ENCODE results near the gene RBBP5.

RBBP5 gene

DNA sequence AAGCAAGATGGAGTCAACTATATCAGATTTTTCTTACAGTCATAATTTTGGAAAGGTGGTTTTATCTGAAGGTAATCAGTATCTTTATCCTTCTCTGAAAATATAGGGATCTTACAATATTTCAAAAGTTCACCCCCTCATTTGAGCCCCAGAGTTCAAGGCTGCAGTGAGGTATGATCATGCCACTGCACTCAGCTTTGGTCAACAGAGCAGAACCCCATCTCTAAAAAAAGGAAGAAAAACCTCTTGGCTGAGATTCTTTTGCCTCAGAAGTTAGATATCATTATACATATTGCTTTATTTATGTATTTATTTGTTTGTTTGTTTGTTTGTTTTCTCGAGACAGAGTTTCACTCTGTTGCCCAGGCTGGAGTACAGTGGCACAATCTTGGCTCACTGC lies 11.5 kb upstream of the RBBP5 start:
- DNase-seq (ENCODE audit: extremely low read depth in 1 of 2, low read depth in 1 of 2) = no peak

DNA sequence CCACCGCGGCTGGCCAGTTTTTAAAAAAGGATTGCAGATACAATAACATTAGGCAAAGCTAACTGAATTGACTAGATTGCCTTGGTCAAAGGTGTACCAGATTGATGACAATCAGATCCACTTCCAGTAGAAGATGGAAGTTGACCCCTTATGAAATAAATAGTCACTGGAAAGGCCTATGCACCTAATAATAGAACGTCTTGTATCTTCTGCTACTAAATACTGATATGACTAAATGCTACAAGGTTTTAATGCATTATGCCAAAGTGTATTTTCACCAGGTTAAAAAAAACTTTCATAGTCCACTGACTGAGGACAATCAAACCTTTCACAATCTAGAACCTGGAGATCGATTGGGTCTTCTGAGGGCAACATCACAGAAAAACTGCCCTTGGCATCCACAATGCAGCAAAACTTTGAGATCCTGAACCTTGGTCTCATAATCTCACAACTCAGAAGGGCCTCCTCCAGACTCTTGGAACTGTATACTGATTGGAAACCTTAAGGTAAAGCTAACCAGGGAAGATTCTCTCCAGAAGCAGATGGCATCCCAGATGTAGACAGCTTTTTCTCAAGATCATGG lies 7.8 kb upstream of the RBBP5 start:
- no peak for DNase-seq (ENCODE audit: extremely low read depth in 1 of 2, low read depth in 1 of 2)

DNA sequence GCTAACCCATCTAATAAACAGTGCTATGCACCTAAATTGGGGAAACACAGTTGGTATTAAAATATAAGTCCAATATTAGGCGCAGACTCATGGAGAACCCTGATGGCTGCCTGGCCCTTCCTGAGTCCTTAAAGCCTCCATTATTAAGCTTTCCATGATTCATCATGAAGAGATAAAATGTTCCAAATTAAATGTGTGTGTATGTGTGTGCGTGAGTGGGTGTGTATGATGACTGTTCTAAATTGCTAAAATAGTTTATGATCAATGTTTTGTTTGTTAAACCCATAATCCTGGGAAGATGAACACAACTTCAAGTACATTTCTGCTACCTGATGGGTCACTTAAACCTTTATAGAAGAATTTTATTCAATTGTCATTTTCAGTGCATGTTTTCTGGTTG lies 6.3 kb upstream of the RBBP5 start:
- no peak for DNase-seq (ENCODE audit: extremely low read depth in 1 of 2, low read depth in 1 of 2)

DNA sequence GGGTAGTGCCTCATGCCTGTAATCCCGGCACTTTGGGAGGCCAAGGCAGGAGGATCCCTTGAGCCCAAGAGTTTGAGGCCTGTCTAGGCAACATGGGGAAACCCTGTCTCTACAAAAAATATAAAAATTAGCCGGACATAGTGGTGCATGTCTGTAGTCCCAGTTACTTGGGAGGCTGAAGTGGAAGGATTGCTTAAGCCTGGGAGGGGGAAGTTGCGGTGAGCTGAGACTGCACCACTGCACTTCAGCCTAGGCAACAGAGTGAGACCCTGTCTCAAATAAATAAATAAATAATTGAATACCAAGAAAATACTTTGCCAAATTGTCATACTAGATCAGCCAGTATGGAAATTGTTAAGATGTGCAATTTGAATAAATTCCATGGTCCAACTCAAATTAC lies 5.9 kb upstream of the RBBP5 start:
- DNase-seq (ENCODE audit: extremely low read depth in 1 of 2, low read depth in 1 of 2) = no peak

DNA sequence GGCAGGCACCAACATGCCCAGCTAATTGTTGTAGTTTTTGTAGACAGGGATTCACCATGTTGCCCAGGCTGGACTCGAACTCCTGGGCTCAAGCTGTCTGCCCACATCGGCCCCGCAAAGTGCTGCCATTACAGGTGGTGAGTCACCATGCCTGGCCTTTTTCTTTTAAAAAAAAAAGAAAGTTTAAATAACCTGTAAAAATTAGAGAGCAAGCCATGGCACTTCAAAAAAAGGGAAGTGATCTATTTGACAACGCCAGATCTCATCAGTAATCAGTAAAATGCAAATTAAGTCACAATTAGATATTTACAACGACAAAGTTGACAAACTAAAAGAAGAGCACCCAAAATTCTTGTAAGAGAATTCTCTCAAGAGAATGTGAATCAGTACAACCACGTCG lies 2.9 kb upstream of the RBBP5 start:
- no peak for DNase-seq (ENCODE audit: extremely low read depth in 1 of 2, low read depth in 1 of 2)

DNA sequence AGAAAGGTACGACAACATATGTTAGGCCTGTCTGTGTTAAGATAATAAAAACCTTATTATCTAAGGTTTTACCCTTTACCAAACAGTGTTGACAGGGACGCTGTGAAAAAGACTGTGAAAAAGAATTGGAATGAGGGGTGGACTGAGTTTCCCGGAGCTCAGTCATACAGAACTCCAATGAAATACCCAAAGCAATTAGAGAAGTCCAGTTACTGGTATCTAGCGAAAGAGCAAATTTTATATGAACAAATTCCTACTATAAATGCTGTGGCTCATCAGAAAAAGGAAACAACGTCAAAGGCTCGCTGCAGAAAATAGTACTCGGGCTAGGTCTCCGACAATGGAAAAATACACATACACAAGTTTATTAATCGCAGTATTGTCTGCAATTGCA lies 708 bp upstream of the RBBP5 start:
- no peak for DNase-seq (ENCODE audit: extremely low read depth in 1 of 2, low read depth in 1 of 2)

DNA sequence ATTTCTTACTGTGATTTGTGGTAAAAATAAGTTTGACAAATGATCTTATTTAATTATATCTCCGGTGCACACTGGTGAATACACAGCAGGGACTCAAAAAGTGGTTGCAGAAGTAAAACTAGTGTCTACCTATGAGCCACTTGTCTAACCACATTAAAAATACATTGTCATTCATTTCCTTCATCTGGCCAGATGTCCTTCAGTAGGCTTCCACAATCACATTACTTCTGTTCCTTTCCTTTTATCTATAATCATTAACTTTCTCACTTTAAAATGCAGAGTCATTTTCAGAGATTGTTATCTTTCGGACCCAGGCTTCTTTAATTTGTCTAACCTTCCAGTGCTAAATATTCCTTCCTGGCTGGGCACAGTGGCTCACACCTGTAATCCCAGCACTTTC lies 3.0 kb downstream of the RBBP5 start:
- DNase-seq (ENCODE audit: extremely low read depth in 1 of 2, low read depth in 1 of 2) = no peak

DNA sequence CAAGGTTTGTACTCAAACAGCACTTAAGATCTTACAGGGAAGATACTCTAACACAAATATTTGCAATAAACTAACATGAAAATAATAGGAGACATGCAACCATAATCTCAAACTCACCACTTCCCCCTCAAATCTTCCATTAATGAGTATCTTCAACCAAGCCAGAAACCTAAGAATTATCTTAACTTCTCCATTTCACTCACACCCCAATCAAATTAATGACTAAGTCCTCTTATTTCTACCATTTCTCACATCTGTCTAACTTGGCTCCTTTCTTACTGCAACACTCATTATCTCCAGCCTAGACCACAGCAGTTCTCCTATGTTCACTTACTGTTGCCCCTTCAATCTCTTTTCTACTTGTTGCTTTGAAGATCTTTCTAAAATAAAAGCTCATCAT lies 10.4 kb downstream of the RBBP5 start:
- DNase-seq (ENCODE audit: extremely low read depth in 1 of 2, low read depth in 1 of 2) = no peak

DNA sequence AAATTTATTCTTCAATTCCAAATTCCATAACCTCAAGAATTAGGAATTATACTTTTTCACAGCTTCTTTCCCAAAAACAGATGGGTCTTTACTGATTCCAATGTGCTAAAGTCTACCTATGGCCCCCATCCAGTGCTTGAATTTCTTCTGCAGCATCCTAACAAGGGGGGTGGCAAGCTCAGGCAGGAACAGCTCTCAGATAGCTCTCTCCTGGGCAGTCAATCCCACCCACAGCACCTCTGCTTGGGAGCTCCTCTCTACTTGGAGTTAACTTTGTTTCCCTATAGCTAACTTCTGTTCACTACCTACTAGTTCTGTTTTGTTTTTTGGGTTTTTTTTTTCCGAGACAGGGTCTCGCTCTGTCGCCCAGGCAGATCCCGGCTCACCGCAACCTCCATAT lies 12.1 kb downstream of the RBBP5 start:
- DNase-seq (ENCODE audit: extremely low read depth in 1 of 2, low read depth in 1 of 2) = no peak

DNA sequence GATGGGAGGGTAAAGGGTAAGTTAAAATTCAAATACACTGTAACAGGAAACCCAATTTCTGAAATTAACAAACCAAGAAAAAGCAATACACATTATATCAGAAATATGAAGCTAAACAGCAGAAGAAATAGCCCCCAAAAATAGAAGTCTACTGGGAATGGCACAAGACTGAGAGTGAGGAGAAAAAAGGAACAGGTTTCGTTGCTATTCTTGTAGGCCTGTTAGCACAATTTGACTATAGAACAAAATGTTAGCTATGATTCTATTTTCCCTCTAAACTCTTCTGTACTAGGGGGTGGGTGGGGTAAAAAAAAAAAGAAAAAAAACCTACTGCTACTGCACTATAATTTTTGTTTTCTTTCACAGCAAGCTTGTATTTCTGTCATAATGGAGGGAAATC lies 12.5 kb downstream of the RBBP5 start:
- DNase-seq (ENCODE audit: extremely low read depth in 1 of 2, low read depth in 1 of 2) = no peak

DNA sequence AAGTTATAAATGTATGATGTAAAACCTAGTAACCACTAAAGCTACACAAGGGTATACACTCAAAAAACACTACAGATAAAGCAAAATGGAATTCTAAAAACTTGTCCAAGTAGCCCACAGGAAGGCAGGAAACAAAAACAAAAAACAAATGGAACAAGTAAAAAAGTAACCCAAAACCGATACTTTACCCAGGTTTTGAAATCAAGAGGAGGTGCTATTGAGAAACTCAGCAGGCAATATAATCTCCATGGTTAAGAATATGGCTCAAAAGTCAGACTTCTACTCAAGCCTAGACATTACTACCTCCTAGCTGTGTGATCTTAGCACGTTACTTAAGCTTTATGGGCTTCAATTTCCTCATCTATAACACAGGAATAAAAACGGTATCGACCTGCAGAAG lies 13.3 kb downstream of the RBBP5 start:
- DNase-seq (ENCODE audit: extremely low read depth in 1 of 2, low read depth in 1 of 2) = no peak

DNA sequence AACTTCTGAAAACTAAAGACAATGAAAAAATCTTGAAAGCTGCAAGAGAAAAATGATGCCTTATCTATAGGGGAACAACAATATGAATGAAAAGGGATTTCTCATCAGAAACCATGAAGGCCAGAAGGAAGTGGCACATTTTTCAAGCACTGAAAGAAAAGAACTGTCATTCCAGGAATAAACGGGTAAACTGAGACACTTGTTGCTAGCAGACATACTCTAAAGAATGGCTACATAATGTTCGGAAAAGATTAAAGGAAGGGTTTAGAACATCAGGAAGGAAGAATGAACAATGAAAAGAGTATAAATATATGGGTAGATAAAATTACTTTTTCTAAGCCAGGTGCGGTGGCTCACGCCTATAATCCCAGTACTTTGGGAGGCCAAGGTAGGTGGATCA lies 14.5 kb downstream of the RBBP5 start:
- DNase-seq (ENCODE audit: extremely low read depth in 1 of 2, low read depth in 1 of 2) = no peak

DNA sequence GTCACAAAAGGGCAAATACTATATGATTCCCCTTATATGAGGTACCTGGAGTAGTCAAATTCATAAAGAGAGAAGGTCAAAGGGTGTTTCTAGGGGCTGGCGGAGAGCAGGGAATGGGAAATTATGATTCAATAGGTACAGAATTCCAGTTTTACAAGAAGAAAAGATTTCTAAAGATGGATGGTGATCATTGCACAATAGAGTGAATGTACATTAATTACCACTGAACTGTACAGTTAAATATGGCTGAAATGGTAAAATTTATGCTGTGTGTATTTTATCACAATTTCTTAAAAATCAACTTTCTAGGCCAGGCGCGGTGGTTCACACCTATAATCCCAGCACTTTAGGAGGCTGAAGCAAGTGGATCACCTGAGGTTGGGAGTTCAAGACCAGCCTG lies 19.4 kb downstream of the RBBP5 start:
- no peak for DNase-seq (ENCODE audit: extremely low read depth in 1 of 2, low read depth in 1 of 2)

DNA sequence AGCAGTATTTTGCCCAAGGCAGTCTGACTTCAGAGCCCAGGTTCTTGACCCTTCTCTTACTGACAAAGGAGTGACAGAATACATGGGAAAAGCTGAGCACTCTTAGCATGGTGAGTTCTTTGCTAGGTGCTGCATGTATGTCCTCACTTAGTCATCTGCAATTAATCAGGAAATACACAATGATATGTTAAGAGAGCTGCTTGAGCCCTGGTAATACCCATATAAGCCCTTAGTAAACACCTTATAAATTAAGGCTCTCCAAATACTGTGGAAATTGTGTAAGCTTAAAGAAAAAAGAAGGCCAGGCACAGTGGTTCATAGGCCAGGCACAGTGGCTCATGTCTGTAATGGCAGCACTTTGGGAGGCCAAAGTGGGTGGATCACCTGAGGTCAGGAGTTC lies 23.5 kb downstream of the RBBP5 start:
- DNase-seq (ENCODE audit: extremely low read depth in 1 of 2, low read depth in 1 of 2) = no peak

DNA sequence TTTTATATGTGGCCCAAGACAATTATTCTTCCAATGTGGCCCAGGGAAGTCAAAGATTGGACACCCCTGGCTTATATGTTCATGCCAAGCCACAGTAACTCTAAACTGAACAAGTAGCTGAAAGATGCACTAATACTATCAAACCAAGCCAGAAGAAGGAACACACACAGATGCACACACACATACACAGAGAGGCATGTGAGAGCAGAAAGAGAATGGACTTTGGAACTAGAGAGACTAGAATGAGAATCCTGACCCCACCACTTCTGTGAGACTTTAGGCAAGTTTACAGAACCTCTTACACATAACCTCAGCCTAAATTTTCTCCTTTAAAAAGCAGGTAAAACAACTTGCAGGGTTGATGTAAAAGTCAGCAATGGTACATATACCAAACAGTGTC lies 26.4 kb downstream of the RBBP5 start:
- DNase-seq (ENCODE audit: extremely low read depth in 1 of 2, low read depth in 1 of 2) = no peak

DNA sequence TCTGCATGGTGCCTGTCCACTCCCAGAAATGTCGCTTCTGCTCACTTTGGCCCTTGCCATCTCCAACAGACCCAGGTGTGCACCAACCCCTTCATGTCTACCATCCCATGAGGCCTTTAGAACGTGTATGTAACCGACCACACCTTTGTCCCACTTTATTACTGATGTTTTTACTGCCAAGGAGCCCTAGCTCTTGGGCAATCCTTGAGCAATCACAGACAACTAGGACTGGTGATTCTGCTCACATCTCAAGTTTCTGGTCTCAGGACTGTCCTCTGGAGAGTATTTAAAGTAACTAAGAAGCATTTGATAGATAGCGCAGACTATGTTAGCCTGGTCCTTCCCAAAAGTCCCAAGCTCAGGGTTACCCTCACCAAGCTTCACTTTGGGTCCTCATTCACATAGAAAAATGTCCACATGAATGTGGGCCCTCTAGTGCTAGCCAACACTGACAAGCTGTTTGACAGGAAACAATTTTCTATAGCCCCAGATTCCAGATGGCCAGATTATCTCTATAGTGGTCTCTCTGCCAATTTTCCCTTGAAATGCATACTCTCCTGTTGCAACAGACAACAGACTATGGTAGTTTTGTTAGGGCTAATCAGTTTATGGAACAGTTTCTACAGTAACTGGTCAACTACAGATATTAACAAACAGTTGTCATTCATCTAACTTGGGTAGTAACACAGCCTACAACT lies 30.6 kb downstream of the RBBP5 start:
- DNase-seq (ENCODE audit: extremely low read depth in 1 of 2, low read depth in 1 of 2) = no peak

DNA sequence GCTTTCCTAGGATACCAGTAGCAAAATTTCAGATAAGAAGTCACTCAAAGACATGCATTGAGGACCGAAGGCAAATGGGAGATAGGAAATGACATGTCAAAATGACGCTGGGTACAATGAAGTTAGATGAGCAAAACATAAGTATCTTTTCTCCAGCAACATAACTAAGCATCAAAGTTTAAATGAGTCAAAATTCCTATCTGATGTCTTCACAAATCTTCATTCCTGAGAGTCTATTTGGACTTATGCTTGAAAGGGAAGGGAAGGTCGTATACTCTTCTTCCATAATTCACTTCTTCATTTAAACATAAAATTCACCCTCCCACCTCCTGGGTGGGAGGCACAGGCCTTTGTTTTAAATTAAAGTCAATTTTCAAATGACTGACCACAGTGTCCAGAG lies 33.4 kb downstream of the RBBP5 start:
- DNase-seq (ENCODE audit: extremely low read depth in 1 of 2, low read depth in 1 of 2) = no peak

DNA sequence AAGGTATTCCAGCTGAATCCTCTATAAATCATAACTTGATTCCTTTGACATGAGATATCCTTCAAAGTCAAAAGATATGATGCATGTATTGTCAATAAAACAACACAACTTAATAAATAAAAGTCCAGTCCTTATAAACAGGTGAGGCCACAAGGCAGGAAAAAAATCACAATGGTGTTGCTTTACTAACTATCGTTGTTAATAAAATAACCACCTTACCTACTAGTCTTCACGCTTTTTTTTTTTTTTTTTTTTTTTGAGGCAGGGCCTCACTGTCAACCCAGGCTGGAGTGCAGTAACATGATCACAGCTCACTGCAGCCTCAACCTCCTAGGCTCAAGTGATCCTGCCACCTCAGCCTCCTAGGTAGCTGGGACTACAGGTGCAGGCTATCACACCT lies 37.4 kb downstream of the RBBP5 start, which contains the start of gene TMEM81:
TMEM81 (minus strand) TSS at position 101 of the 400 bp plus-strand sequence. CDS start 140 bp downstream, outside the sequence.
- DNase-seq (ENCODE audit: extremely low read depth in 1 of 2, low read depth in 1 of 2) = no peak

DNA sequence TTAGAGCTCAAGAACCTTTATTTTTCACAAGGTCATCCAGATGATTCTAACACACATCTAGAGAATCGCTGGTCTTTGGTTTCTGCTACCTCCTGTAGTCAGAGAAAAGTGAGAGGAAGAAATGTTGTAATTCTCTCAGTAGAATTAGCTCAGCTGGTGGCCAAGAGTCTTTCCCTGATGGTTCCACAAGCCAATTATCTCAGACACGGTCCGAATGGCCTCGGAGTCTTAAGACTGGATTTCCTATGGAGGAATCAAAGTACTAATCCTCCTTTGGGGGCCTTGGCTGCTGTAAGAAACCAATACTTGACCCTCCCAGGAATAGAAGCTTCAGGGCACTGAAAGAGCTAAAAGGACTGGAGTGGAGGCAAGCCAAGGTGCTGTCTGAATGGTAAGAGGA lies 39.3 kb downstream of the RBBP5 start:
- DNase-seq (ENCODE audit: extremely low read depth in 1 of 2, low read depth in 1 of 2) = no peak

DNA sequence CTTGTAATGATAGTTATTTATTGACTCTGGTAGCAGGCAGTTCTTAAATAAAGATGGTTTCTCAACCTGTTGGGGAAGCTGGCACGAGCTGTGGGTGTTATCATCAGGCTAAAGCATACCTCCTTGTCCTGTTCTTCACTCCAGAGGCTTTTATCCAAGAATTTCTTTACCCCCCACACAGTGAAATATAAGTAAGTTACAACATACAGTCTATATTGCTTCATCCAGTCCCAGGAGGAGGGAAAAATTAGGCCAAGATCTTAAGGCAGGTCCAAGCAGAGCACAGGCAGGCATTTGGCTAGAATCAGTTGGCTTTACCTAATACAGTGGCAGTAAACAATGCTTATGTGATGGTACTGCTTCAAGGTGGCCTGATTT lies 43.9 kb downstream of the RBBP5 start:
- DNase-seq (ENCODE audit: extremely low read depth in 1 of 2, low read depth in 1 of 2) = no peak

DNA sequence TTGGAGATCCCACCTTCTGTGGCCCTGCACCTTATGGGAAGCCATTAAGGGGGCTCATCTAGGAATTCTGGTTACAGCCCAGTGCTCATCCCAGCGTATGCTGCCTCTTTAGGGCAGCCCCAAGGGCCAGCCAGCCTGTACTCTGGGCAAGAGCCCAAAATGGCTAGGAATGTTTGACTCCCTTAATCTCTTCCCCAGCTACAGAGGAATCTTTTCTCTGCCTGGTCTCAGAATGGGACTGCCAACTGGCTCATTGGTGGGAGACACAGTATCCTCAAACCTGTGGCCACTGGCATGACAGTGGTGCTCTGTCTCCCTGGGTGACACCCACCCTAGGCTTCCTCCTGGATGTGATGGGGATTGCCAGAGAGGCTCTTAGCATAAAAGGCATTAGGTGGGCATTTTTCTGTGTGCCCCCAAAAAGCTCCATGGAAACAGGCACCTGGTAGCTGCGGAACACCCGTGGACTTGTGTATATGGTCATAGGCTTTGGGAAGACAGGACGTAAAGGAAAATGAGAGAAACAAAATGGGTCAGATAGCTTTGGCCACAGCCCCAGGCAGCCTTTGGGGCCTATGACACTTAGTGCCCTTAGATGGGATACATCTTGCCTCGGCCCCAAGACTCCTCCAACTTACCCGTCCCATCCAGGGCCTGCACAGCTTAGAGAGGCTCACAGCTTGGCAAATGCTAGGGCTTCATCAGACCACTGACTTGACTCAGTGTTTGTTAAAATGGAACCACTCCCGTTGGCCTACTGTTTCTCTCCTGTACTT lies 44.4 kb downstream of the RBBP5 start:
- no peak for DNase-seq (ENCODE audit: extremely low read depth in 1 of 2, low read depth in 1 of 2)

DNA sequence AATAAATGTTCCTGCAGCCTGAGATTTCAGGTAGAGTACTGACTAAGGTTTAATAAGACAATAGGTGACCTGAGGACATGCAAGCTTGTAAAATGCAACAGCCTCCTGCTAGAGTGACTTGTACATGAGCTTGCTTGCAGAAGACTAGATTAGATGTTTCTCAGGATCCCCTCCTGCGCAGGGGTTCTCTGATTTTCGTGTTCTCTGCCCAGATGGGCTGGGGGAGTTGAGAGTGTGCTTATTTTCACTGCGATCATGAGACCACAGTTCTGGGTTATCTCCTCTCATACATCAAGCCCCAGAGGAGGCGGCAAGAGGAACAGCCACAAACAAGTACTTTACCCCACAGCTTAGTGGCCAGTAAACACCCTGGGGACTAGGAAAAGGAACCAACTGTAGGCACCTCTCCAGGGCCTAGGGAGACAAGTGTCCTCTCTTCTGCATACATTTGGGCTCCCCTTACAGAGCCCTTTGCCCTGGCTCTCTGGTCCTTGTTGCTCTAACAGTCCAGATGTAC lies 45.5 kb downstream of the RBBP5 start:
- DNase-seq (ENCODE audit: extremely low read depth in 1 of 2, low read depth in 1 of 2) = no peak
